Loucy (cell line): Measurements from ENCODE around the gene DENND4A.

Source experiments
- H2AFZ ChIP-seq: fragments of 200-600 bp; sonication (generic); 2 replicates; pipeline ENCODE4 v1.6.0; 2016; ENCODE audit warnings: antibody characterized with exemption, mild to moderate bottlenecking, low read length, moderate library complexity
- H3F3A ChIP-seq: fragments of 200-600 bp; 2 replicates; pipeline ENCODE4 v1.6.0; 2016; ENCODE audit warnings: antibody characterized with exemption, low read depth, mild to moderate bottlenecking
- H3K27me3 ChIP-seq: fragments of 200-600 bp; sonication (generic); 2 replicates; pipeline ENCODE4 v1.6.1; 2014; ENCODE audit warnings: low read length, mild to moderate bottlenecking; ENCODE audit not compliant: insufficient read depth, poor library complexity, severe bottlenecking
- H3K36me3 ChIP-seq: fragments of 200-600 bp; sonication (generic); 2 replicates; pipeline ENCODE4 v1.6.1; 2016; ENCODE audit warnings: low read length; ENCODE audit not compliant: insufficient read depth
- H3K4me1 ChIP-seq: fragments of 200-600 bp; sonication (generic); 2 replicates; pipeline ENCODE4 v1.5.1; 2014; ENCODE audit warnings: low read length, mild to moderate bottlenecking; ENCODE audit not compliant: insufficient read depth, poor library complexity, severe bottlenecking
- H3K4me2 ChIP-seq: fragments of 200-600 bp; sonication (generic); 2 replicates; pipeline ENCODE4 v1.6.0; 2014; ENCODE audit warnings: antibody characterized with exemption, low read length, low read depth, mild to moderate bottlenecking; ENCODE audit not compliant: poor library complexity, severe bottlenecking
- H3K4me3 ChIP-seq: fragments of 200-600 bp; sonication (generic); 2 replicates; pipeline ENCODE4 v1.5.1; 2014; ENCODE audit warnings: low read length, mild to moderate bottlenecking, mixed read lengths; ENCODE audit not compliant: poor library complexity, severe bottlenecking
- H3K79me2 ChIP-seq: fragments of 200-600 bp; sonication (generic); 2 replicates; pipeline ENCODE4 v1.6.1; 2014; ENCODE audit warnings: low read length; ENCODE audit not compliant: insufficient read depth
- H3K9ac ChIP-seq: fragments of 200-600 bp; sonication (generic); 2 replicates; pipeline ENCODE4 v1.6.0; 2014; ENCODE audit warnings: mild to moderate bottlenecking, low read depth, low read length, moderate library complexity; ENCODE audit not compliant: poor library complexity, severe bottlenecking
- H3K9me2 ChIP-seq: fragments of 200-600 bp; sonication (generic); replicated peaks from 2 replicates; pipeline ENCODE4 v1.6.1; 2016; ENCODE audit warnings: low read depth, low read length, mixed read lengths
- H3K9me3 ChIP-seq: fragments of 200-600 bp; sonication (generic); 2 replicates; pipeline ENCODE4 v1.6.1; 2014; ENCODE audit warnings: mild to moderate bottlenecking, antibody characterized with exemption, low read length, low read depth; ENCODE audit not compliant: insufficient read depth
- H4K20me1 ChIP-seq: fragments of 200-600 bp; sonication (generic); 2 replicates; pipeline ENCODE4 v1.6.0; 2014; ENCODE audit warnings: antibody characterized with exemption, low read length, mild to moderate bottlenecking; ENCODE audit not compliant: insufficient read depth, poor library complexity, severe bottlenecking
- EZH2phosphoT487 ChIP-seq: fragments of 200-600 bp; IDR thresholded peaks from 2 replicates; pipeline ENCODE4 v1.6.1; 2018; ENCODE audit warnings: antibody characterized with exemption, mild to moderate bottlenecking, moderate library complexity, borderline replicate concordance
- TF ChIP-seq, protein P1 (sequence below): fragments of 200-600 bp; sonication (generic); conservative IDR thresholded peaks from 2 replicates; pipeline ENCODE4 v1.5.1; 2014; ENCODE audit warnings: mild to moderate bottlenecking, antibody characterized with exemption, low read length

Gene DENND4A

DNA sequence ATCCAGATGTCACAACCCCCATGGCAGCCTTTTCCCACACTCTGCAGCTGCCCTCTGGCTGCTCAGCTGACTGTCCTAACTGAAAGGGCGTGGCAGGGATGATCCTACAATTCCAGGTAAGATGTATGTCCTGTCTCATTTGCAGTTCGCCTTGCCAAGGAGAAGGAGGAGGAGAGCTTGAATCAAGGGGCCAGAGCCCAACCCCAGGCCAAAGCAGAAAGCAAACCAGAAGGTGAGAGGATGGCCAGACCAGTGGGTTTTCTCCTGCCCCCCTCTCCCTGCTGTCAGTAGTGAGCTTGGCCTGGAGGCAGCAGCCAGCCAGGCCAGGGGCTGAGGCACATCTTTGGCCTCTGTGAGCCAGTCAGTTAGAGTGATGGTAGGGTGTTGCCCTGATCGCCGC lies 147.8 kb downstream of the DENND4A start:
- Histone ChIP-seq H2AFZ (no peak overlapping the region), H3K9me3 (no peaks in the 10 kb centered on the region), H3K9ac (no peak overlapping the region), H3K36me3 (no peaks in the 10 kb centered on the region), H3K4me2 (no peak overlapping the region), H3F3A (no peaks in the 10 kb centered on the region), H3K4me3 (no peak overlapping the region), H3K4me1 (no peaks in the 10 kb centered on the region), H3K9me2 (no peaks in the 10 kb centered on the region), H4K20me1 (no peaks in the 10 kb centered on the region), H3K79me2 (no peaks in the 10 kb centered on the region), H3K27me3 (no peaks in the 10 kb centered on the region)
- no peak for TF ChIP-seq EZH2phosphoT487
- TF ChIP-seq, protein P1, sequence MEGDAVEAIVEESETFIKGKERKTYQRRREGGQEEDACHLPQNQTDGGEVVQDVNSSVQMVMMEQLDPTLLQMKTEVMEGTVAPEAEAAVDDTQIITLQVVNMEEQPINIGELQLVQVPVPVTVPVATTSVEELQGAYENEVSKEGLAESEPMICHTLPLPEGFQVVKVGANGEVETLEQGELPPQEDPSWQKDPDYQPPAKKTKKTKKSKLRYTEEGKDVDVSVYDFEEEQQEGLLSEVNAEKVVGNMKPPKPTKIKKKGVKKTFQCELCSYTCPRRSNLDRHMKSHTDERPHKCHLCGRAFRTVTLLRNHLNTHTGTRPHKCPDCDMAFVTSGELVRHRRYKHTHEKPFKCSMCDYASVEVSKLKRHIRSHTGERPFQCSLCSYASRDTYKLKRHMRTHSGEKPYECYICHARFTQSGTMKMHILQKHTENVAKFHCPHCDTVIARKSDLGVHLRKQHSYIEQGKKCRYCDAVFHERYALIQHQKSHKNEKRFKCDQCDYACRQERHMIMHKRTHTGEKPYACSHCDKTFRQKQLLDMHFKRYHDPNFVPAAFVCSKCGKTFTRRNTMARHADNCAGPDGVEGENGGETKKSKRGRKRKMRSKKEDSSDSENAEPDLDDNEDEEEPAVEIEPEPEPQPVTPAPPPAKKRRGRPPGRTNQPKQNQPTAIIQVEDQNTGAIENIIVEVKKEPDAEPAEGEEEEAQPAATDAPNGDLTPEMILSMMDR = no peak

DNA sequence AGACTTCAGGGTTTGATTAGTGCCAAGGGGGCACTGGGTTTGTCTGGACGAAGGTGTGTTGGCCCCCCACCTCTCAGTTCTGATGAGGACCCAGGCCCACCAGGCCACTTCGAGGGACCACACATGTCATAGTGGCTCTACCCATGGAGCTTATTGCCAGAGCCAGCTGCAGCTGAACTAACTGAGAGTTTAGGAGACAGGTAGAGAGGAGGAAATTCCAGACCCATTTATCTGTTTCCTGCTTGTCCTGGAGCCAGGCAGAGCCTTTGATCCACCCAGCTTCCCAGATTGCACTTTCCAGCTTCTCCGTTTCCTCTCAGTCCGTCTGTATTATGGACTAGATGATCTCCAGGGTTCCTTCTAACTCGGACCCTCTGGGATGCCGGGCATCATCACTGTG lies 149.5 kb downstream of the DENND4A start:
- no peak overlapping the region for H2AFZ ChIP-seq
- H3K9ac ChIP-seq = no peak overlapping the region
- no peak overlapping the region for H3K4me3 ChIP-seq
- no peaks in the 10 kb centered on the region for H3K9me2 ChIP-seq
- H3K27me3 ChIP-seq = no peaks in the 10 kb centered on the region
- H3F3A ChIP-seq = no peaks in the 10 kb centered on the region
- H3K4me1 ChIP-seq = no peaks in the 10 kb centered on the region
- no peaks in the 10 kb centered on the region for H3K79me2 ChIP-seq
- H3K9me3 ChIP-seq = no peaks in the 10 kb centered on the region
- no peak overlapping the region for H3K4me2 ChIP-seq
- no peaks in the 10 kb centered on the region for H4K20me1 ChIP-seq
- H3K36me3 ChIP-seq = no peaks in the 10 kb centered on the region
- TF ChIP-seq, protein P1 = no peak
- TF ChIP-seq EZH2phosphoT487 = no peak

- Histone ChIP-seq H3K4me2 (no peak overlapping the region), H3K27me3 (no peaks in the 10 kb centered on the region), H3K9me3 (no peaks in the 10 kb centered on the region), H3F3A (no peaks in the 10 kb centered on the region), H3K36me3 (no peaks in the 10 kb centered on the region), H2AFZ (no peak overlapping the region), H3K4me3 (no peak overlapping the region), H3K9ac (no peak overlapping the region), H4K20me1 (no peaks in the 10 kb centered on the region), H3K4me1 (no peaks in the 10 kb centered on the region), H3K79me2 (no peaks in the 10 kb centered on the region), H3K9me2 (no peaks in the 10 kb centered on the region)
- TF ChIP-seq, protein P1 = no peak; the same call in 1 of the 2 replicates
- no peak for TF ChIP-seq EZH2phosphoT487
Observed at GRCh38 chr15:65641768-65642475, 150.2 kb downstream of the DENND4A start.
